HG03558 (cell line): Measurements from ENCODE around the gene NME5.
"Not testable (repeated sequence)": the region's sequence is repeated elsewhere in the genome, so short reads cannot be mapped to it uniquely, and the experiment has no call there.

Experiments
- ATAC-seq: cut with Tn5 transposase; IDR thresholded peaks from one replicate; pipeline ENCODE4 v1.9.1; 2021; ENCODE audit warnings: moderate number of reproducible peaks; ENCODE audit not compliant: unreplicated experiment; ENCODE audit errors: extremely low read depth

Gene NME5

GRCh38 chr5:138083702-138084101 lies 55.5 kb downstream of the NME5 start, which contains the start of gene WNT8A:
Gene WNT8A, plus strand, starts transcription at chr5:138084033. Its CDS starts 95 bp downstream, at chr5:138084128.
- ATAC-seq, result no peak

GRCh38 chr5:138082033-138082432 lies 57.2 kb downstream of the NME5 start:
- ATAC-seq, result no peak

GRCh38 chr5:138078006-138078643 lies 61.1 kb downstream of the NME5 start:
- no peak for ATAC-seq

- no peak for ATAC-seq
Observed at GRCh38 chr5:138077064-138077696, 62.0 kb downstream of the NME5 start.

- ATAC-seq, result not testable (repeated sequence)
Observed at GRCh38 chr5:138070026-138070425, 69.2 kb downstream of the NME5 start.

- no peak for ATAC-seq
Observed at GRCh38 chr5:138068742-138069600, 70.3 kb downstream of the NME5 start.

GRCh38 chr5:138067945-138068344 lies 71.3 kb downstream of the NME5 start:
- no peak for ATAC-seq
